AG08395 (cell line): ENCODE results near the gene PPT2.
"Not testable (repeated sequence)": the region's sequence is repeated elsewhere in the genome, so short reads cannot be mapped to it uniquely, and the experiment has no call there.

ENCODE experiments used
- DNase-seq: peaks from one replicate; pipeline ENCODE4 v3.0.0; 2012; ENCODE audit warnings: mixed read lengths, low spot score

PPT2 gene

DNA sequence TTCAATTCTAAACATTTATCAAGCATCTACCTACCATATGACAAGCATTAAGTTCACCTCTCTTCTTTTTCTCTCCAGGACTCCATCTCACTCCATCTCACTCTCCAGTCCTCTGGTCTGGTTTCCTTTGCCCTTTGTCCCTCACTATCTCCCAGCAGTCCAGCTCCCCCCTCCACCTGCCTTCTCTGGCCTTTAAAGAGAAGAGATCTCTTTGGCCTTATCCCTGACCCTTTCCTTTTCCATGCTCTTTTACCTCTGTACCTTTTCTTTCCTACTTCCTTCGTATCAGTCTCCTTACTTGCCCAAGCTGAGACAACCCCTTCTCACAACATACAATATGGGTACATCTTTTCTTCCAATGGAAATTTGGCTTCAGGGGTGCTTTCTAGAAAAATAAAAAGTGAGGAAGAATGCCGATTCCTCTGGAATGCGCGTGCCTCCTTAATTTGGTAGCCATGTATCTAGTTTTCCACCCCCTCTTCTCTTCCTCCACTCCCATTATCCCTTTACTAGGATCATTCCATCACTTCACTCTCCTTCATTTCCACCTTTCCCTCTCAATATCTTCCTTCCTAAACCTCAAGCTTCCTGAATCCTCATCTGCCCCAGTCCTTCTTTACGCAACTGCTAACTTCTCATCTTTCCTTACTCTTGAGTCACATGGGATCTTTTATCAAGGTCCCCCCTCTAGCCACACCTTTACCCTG, 22.7 kb downstream of the PPT2 start:
- no peak for DNase-seq

DNA sequence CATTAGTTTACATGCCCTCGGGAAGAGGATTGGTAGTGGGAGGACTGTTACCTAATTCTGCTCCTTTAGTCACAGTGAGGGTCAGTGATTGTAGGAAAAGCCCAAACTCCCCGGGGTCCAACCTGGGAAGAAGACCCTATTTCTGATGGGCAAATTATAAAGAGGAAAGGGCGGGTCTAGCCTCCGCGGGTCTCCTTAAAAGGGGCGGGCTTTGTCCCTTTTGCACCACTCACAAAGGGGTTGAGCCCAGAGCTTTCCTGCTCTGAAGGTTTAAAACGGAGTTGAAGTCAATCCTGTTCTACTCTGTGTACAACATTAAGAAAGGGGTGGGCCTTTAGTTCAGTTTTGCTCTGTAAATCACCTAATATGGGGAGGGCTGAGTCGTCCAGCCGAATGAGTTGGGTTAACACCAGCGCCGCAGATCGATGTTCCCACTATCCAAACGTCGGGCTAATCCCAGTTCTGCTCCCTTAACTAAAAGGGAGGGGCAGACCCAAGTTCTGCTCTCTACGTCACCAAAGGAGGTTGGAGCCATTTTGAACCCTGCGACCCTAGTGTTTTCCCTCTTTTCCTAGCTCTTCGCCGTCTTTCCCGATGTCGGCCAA, 23.3 kb downstream of the PPT2 start:
- no peak for DNase-seq

DNA sequence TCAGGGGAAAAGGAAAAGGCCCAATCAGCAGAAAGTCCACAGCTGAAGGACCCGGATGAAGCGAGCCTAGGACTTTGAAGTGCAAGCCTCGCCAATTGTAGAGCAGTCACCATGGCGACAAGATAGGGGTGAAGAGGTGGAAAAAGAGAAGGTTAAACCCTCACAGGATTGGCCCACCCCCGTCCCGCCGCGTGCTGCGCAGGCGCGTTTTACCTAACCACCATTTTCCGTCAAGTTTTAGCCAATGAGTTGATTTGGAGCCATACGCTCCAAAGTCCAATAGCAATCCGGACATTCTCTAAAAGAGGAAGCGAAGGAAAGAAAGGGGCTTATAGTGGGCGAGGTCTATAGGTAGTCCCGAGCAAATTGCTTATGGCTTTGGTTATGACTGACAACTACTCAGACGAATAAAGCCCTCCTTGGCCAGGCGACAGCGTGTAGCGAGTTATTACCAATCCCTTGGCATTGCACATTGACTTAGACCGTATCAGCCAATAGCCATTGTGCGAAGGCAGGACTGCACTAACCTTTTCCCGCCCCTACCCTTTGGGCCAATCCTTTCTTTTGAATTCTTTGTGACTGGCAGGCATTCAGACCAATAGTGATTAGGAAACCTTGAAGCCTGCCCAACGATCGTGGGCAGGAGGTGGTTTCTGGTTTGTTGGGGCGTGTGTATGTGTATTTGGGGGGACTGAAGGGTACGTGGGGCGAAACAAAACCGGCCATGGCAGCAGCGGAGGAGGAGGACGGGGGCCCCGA, 24.0 kb downstream of the PPT2 start, which contains the start of gene RNF5:
Gene RNF5 (plus strand): TSS at position 618 of the 759 bp plus-strand sequence. CDS start 107 bp downstream, at position 725.
- DNase-seq: peak; percentile 99

DNA sequence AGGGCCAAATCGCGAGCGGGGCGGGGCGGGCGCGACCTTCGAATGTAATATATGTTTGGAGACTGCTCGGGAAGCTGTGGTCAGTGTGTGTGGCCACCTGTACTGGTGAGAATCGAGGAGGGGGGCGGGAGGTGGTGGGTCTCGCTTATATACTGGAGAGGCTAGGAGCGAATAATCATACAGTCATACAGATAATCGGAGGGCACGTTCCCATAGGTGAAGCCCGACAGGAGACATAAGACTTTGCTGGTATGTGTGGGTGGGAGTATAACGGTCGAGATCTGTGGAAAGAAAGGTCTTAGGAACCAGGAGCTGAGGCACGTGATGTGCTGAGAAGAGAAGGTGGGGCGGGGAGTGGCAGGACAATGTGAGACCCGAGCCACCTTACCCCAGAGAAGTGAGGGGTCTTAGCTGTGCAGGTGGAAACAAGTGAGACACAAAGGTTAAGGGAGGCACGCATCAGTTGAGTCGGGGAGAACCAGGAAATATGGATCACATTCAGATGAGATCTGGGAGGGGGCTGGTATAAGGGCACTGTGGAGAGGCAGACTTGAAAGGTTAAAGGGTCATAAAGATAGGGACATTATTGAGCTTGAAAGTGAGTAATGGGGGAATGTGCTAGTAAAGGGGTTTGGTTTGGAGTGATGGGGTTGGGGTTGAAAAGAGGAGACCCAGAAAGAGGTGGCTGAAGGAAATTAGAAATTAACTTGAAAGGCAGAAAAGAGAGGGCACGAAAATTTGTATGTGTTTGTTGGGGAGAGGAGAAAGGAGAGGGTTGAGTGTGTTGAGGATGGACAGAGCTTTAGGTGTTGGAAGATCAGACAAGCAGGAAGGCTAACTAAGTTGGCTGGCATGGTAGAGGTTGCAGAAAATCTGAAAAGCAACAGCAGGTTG, 24.9 kb downstream of the PPT2 start:
- DNase-seq: no peak

DNA sequence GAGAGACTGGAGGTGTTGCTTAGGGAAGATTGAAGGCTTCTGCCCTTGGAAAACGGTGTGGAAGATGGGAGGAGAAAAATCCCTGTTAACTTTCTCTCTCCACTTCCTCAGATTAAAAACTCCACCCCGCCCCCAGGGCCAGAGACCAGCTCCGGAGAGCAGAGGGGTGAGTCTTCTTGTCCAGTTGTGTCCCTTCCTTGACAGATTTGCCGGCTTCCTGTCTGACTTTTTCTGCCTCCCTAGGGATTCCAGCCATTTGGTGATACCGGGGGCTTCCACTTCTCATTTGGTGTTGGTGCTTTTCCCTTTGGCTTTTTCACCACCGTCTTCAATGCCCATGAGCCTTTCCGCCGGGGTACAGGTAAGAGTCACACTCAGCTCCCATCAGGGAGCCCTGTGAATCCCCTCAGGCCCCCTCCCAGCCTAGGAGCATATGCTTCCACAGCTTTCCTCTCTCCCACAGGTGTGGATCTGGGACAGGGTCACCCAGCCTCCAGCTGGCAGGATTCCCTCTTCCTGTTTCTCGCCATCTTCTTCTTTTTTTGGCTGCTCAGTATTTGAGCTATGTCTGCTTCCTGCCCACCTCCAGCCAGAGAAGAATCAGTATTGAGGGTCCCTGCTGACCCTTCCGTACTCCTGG, 25.9 kb downstream of the PPT2 start:
- DNase-seq: no peak

DNA sequence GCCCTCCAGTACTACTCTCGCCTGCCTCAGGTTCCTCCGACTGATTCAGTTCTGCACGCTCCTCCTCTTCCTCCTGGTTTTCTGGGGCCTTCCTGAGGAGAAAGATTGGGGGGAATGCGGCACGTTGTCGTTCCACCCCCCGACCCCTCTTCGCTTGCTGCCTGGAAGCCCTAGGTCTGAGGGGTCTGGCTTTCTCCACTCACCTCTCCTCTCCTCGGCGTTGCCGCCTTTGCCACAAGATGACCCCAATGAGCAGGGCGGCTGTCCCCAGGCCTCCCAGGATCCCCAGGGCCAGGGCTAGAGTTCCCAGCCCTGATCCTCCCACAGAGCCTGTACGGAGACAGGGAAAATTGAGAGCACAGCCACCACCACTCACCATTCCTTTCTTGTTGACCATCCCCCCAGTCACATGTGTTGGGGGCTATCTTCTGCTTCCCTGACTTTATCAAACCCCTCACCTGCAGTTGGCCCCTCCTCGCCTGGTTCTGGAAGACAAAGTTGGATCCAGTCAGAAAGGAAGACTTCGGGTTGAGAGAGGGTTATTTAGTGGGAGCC, 27.3 kb downstream of the PPT2 start:
- no peak for DNase-seq

DNA sequence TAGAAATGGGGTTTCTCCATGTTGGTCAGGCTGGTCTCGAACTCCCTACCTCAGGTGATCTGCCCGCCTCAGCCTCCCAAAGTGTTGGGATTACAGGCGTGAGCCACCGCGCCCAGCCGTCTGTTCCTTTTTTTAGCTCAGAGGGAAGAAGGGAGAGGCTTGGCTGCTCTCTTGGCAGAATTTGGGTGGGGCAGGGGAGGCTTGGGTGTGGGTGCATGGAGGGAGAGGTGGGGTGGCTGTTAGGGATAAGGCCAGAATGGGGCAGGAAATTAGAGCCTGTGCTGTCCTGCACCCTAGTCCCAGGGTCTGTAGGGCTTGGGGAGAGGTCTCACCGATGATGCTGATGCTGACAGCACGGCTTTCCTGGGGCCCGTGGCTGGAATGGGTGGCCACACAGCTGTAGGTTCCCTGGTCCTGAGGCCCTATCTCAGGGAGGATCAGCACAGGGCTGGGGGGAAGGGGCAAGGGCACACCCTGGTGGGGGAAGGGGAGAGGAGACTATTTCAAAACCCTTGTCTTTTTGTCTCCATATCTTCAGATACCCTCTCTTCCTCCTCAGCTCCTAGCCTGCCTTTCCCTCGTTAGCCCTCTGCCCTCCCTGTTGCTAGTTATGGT, 28.1 kb downstream of the PPT2 start:
- no peak for DNase-seq

DNA sequence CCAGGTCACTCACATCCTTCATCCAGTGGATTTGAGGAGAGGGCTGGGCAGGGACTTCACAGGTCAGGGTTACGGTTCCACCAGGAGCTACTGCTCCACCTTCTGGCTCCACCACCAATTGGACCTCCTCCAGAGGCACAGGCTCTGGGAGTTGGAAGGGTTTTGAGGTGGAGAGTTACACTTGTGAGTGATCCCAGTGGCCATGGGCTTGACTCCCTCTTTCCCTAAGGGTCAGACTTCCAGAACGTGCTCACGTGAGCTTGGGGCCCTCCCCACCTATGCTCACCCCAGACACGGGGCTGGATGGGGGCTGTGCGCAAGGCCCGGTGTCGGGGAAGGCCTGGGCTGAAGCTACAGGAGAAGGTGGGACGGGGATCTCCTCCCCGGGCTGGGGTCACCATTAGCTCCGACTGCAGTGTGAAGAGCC, 28.6 kb downstream of the PPT2 start:
- no peak for DNase-seq

DNA sequence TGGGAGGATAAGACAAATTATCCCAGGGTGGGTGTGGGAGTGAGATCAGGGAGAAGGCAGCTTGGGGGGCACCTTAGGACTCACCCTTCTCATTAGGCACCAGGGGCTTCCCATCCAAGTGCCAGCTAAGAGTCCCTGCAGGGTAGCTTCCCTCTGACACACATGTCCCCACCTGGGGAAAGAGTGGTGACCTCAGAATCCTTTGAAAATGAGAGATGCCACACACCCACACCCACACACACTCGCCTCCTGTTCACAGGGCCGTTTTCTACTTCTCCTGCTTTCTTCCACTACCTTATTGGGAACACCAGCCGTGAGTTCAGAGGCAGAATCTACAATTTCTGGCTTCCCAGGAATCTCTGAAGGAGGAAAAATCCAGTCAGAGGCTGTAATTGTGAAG, 29.1 kb downstream of the PPT2 start:
- DNase-seq: no peak

DNA sequence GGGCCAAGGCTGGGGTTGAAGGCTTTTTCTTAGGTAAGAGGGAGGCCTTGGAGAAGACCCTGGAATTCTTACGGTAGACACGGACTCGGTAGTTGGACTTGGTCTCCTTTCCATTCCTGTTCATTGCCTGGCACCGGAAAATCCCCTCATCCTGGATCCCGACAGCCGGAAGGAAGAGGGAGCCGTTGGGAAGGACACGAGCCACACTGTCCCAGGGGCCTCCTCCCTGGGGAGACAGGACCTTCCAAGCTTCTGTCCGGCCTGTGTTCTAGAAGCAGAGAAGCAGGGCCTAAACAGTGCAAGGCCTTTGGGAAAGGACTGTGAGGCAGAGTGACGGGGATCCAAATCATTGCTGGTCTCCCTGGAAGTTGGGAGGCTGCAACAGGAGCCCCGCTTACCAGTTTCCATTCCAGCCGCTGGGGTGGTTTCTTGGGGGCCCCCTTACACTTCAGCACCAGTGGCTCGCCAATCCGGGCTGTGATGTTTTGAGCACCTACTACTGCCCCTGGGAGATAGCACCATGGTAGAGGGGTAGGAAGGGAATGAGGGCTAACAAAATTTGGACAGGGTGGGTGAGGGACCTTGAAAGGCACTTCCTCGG, 29.6 kb downstream of the PPT2 start:
- DNase-seq: no peak

DNA sequence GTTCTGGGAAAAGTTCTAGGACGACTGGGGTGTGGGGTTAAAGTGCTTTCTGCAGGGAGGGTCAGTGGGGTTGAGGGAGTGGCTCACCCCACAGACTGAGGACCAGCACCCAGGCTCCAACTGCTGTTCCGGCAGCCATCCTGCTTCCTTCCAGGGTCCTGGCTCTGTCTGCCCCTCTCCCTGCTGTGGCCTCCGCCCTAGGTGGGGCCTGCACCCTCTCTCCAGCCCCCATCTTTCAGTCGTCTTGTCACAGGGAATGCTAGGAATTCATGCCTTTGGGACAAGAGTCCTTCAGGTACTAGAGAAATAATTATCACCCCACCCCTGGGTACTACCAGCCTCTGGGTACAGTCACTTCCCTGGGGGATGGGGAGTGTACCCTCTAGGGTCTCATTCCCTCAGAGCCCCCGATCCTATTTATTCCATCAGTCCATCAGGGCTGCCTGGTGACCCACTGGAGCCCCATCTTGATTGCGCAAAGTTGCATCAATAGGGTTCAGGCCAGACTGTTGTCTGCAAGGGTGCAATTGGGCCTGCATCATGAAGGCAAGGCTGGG, 30.2 kb downstream of the PPT2 start, which contains the start of gene AGER:
Gene AGER (minus strand): TSS at position 170 of the 557 bp plus-strand sequence. CDS start 31 bp downstream, at position 139.
- no peak for DNase-seq

DNA sequence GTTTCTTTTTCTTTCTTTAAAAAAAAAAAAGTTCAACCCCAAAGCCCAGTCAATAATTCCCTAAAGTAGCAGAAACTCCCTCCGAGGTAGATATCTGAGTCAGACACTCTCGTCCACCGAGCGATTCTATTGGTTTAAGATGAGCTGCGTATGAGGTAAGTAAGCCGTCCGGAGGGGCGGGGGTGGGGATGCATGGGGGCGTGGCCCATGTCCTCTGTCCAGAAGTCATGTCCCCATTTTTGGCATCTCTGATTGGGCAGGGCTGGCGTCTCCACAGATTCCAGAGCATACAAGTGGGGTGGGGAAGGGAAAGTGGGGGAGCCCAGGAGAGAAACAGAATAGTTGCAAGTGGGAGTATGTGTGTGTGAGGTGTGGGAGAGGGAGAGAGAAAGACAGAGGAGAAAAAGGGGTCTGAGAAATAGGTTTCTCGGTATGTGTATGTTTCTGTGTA, 31.8 kb downstream of the PPT2 start:
- peak; percentile 75 for DNase-seq

DNA sequence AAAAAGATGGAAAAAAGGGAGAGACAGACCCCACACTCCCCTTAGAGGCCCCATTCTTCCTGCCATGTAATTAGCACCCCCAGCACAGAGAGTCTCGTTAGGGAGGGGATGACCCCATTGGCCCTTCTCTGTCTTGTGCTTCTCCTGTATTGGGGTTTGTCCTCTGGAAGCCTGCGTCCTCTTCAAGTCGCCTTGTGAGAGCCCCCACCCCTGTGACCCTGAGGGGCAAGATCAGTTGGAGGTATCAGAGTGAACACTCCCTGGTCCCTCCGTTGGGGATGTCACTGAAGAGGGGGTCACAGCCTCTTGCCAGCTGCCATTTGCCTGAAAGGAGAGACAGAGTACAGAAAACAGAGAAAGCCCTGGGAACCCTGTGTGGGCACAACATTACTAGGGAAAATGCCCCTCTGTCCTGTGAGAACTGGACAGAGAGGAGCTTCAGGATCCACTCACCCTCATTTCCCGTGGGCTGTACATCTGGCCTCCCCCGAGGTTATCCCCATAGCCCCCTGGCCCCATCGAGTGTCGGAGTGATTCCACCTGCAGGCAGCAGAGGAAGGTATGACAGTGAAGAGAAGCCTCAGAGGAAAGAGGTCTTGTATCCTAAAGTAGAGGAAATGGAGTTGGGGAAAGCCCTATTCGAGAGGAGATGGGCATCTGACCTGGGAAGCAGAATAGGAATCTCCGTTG, 32.4 kb downstream of the PPT2 start:
- not testable (repeated sequence) for DNase-seq

DNA sequence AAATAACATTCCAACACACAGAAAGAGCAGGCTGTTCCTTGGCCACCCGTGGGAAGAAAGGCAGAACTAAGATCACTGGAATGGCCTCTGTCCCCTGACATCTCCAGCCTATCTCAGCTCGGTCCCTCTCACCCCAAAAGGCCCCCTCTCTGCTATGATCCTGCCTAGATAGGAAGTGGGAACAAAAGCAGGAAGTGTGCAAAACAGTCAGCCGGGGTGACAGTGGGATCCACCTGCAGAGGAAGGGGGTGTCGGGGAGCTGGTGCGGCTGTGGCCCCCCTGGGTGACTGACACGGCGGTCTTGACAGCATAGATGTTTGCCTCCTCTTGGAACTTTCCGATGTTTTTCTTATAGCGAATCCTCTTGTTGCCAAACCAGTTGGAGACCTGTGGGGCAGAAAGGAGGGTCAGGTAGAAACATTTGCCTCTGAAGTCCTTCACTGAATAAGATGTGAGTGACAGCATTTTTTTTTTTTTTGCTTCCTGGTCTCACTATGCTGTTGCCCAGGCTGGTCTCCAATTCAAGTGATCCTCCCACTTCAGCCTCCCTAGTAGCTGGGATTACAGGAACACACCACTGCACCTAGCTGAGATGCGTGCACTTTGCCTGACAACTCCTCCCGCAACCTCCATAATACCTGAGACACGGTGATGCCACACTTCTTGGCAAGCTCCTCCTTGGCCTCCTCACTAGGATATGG, 33.2 kb downstream of the PPT2 start:
- DNase-seq: no peak

DNA sequence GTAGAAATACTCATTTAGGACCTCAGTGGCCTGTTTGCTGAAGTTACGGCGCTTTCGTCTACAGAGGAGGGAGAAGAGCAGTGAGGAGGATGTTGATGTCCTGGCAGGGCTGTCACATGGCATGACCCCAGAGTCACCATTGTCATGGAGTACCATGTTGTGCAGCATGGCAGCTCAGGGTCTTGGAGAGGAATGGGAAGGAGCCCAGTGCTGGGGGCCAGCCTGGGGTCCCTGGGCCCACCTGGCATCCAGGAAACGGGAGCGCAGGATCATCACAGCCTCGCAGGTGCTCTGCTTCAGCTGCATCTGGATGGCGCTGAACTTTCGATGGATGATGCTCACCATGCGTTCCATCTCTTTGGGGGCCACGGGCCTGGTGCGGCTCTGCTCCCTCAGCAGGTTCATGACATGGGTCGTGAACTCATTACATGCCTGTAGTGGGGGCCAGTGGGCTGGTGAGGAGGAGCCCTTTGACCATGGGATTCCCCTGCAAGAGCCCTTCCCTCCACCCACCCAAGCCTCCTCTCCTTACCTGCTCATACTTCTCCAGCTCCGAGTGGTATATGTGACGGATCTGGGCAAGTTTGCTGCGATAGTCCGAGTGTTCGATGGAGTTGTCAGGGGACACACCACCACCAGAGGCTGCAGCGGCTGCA, 33.9 kb downstream of the PPT2 start:
- not testable (repeated sequence) for DNase-seq

DNA sequence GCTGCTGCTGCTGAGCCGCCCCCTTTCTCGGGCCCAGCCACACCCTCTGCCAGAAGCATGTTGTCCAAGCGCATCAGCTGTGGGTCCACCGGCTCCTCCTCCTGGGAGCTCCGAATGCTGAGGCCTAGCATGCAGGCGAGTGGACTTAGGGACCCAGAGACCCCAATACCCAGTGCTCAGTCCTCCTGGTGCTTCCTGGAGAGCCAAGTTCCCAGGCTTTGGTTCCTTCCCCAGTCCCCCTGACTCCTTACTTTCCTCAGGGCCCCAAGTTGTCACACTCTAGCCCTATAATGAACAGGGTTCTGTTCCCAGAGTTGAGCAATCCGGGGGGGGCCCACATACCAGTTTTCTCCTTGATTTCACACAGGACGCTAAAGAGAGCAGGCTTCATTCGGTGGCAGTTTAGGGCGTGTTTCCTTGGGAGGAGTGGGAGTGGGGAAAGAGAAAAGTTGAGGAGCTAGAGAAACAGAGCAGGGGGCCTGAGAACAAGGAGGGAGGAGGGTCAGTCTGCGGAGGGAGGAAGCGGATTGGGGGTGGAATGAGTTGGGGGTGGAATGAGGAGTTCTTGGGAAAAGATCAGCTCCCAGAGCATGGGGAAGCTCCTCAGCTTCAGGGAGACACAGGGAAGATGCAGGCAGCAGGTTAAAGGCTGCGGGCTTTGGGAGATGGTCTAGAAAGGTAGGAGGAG, 34.6 kb downstream of the PPT2 start:
- no peak for DNase-seq

DNA sequence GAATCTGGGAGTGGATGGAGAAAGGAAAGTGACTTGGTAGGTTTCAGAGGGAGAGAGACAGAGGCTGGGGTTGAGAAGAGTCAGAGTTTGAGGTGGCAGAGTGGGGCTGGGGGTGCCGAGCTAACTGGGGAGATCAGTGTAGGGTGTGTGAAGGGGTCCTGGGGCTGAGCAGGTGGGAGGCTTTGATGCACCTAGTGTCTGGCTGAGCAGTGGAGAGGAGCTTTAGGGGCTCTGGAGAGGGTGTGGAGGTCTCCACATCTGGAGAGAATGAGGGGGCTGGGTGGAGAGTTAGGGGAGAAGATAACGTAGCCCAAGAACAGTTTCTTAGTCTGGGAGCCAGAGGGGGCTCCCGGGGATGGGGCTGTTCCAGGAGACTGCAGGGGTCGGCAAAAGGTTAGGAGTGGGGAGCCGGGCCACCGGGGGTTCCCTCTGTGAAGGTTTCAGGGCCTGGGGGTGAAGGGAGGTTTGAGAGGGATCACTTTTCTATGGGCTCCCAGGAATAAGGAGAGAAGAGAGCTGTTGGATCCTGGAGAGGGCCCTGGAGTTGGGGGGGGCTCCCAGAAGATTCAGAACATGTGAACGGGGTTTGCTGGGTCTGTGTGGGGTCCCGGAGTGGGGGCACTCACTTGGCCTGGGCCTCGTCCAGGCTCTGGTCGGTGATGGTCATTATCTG, 35.3 kb downstream of the PPT2 start:
- no peak for DNase-seq
